Neuronal stem cell (in vitro differentiated cells): ENCODE data around the gene ZNF280A.

Experiments
- DNase-seq: peaks from one replicate; pipeline ENCODE4 v3.0.0-alpha.2; 2013; ENCODE audit warnings: low spot score
- H2AFZ ChIP-seq: one replicate; pipeline ENCODE4 v1.6.1; 2013; ENCODE audit warnings: mild to moderate bottlenecking, low read length, inconsistent platforms
- H2AK5ac ChIP-seq: 2 replicates; pipeline ENCODE4 v1.6.1; 2013; ENCODE audit warnings: low read depth, mild to moderate bottlenecking, inconsistent platforms, low read length, moderate library complexity, mixed read lengths
- H2BK120ac ChIP-seq: 2 replicates; pipeline ENCODE4 v1.6.1; 2013; ENCODE audit warnings: low read depth, mild to moderate bottlenecking, inconsistent platforms, low read length, moderate library complexity, mixed read lengths
- H2BK12ac ChIP-seq: one replicate; pipeline ENCODE4 v1.6.1; 2013; ENCODE audit warnings: low read length, inconsistent platforms
- H2BK15ac ChIP-seq: 2 replicates; pipeline ENCODE4 v1.6.1; 2013; ENCODE audit warnings: mild to moderate bottlenecking, low read length, inconsistent platforms, mixed read lengths
- H2BK5ac ChIP-seq: one replicate; pipeline ENCODE4 v1.6.1; 2013; ENCODE audit warnings: inconsistent platforms, mild to moderate bottlenecking, low read length, moderate library complexity
- H3K14ac ChIP-seq: one replicate; pipeline ENCODE4 v1.6.1; 2013; ENCODE audit warnings: low read length, inconsistent platforms
- H3K18ac ChIP-seq: 2 replicates; pipeline ENCODE4 v1.6.1; 2013; ENCODE audit warnings: low read length, inconsistent platforms
- H3K23ac ChIP-seq: 2 replicates; pipeline ENCODE4 v1.6.1; 2013; ENCODE audit warnings: low read depth, mild to moderate bottlenecking, mixed read lengths, low read length, inconsistent platforms; ENCODE audit not compliant: poor library complexity
- H3K27ac ChIP-seq: replicated peaks from 3 replicates; pipeline ENCODE4 v1.5.1; 2013; ENCODE audit warnings: low read length, inconsistent platforms
- H3K27me3 ChIP-seq, 3 experiments: 2 replicates each; pipeline ENCODE4 v1.6.1; 2013; ENCODE audit warnings: low read length in 3 of 3, mild to moderate bottlenecking in 2 of 3, inconsistent platforms in 1 of 3, low read depth in 1 of 3, mixed read lengths in 1 of 3, moderate library complexity in 1 of 3; ENCODE audit not compliant: control insufficient read depth in 3 of 3, insufficient read depth in 3 of 3
- H3K36me3 ChIP-seq, 2 donors: replicated peaks in 1 of 2; 2 replicates each; pipeline ENCODE4 v1.6.1; 2013; ENCODE audit warnings: low read length in 2 of 2; ENCODE audit not compliant: control insufficient read depth in 2 of 2, insufficient read depth in 2 of 2
- H3K4ac ChIP-seq: 2 replicates; pipeline ENCODE4 v1.6.1; 2013; ENCODE audit warnings: inconsistent platforms, mild to moderate bottlenecking, low read length, moderate library complexity
- H3K4me1 ChIP-seq, 2 donors: 1 replicate in 1 of 2; 2 replicates in 1 of 2; pipeline ENCODE4 v1.6.1; 2013; ENCODE audit warnings: low read length in 2 of 2, low read depth in 1 of 2; ENCODE audit not compliant: control insufficient read depth in 2 of 2, insufficient read depth in 1 of 2
- H3K4me2 ChIP-seq: one replicate; pipeline ENCODE4 v1.6.1; 2013; ENCODE audit warnings: mild to moderate bottlenecking, low read length, inconsistent platforms; ENCODE audit not compliant: insufficient read depth, poor library complexity, severe bottlenecking
- H3K4me3 ChIP-seq, 2 donors: 2 replicates each; pipeline ENCODE4 v1.5.1; 2013; ENCODE audit warnings: low read length in 2 of 2, mild to moderate bottlenecking in 2 of 2, inconsistent platforms in 1 of 2, moderate library complexity in 1 of 2
- H3K79me1 ChIP-seq: one replicate; pipeline ENCODE4 v1.6.1; 2013; ENCODE audit warnings: low read depth, mild to moderate bottlenecking, inconsistent platforms, low read length, moderate library complexity
- H3K9ac ChIP-seq: one replicate; pipeline ENCODE4 v1.6.1; 2013; ENCODE audit warnings: mild to moderate bottlenecking, low read depth, low read length, inconsistent platforms; ENCODE audit not compliant: poor library complexity
- H3K9me3 ChIP-seq, 2 donors: replicated peaks in 1 of 2; 2 replicates each; pipeline versions ENCODE3 to v1.6.1; 2013; ENCODE audit warnings: low read length in 2 of 2, mild to moderate bottlenecking in 2 of 2, inconsistent platforms in 1 of 2, low read depth in 1 of 2, mixed read lengths in 1 of 2, moderate library complexity in 1 of 2; ENCODE audit not compliant: control insufficient read depth in 2 of 2, insufficient read depth in 1 of 2
- H4K8ac ChIP-seq: one replicate; pipeline ENCODE4 v1.6.1; 2013; ENCODE audit warnings: low read depth, mild to moderate bottlenecking, inconsistent platforms, low read length, moderate library complexity
- H4K91ac ChIP-seq: one replicate; pipeline ENCODE4 v1.6.1; 2013; ENCODE audit warnings: low read length, low read depth, mild to moderate bottlenecking, inconsistent platforms; ENCODE audit not compliant: poor library complexity
- WGBS, 2 donors: extraction: QIAGEN DNeasy Blood & Tissue Kit; methylation state at CpG; one replicate each; pipeline ENCODE4 v1.1.7; 2013; ENCODE audit warnings: missing lambda C conversion rate in 2 of 2, mixed read lengths in 1 of 2; ENCODE audit not compliant: insufficient read length in 2 of 2, insufficient replicate concordance in 1 of 2; ENCODE audit errors: extremely low coverage in 2 of 2; 5-methylcytosine and 5-hydroxymethylcytosine counted together

Gene ZNF280A

DNA sequence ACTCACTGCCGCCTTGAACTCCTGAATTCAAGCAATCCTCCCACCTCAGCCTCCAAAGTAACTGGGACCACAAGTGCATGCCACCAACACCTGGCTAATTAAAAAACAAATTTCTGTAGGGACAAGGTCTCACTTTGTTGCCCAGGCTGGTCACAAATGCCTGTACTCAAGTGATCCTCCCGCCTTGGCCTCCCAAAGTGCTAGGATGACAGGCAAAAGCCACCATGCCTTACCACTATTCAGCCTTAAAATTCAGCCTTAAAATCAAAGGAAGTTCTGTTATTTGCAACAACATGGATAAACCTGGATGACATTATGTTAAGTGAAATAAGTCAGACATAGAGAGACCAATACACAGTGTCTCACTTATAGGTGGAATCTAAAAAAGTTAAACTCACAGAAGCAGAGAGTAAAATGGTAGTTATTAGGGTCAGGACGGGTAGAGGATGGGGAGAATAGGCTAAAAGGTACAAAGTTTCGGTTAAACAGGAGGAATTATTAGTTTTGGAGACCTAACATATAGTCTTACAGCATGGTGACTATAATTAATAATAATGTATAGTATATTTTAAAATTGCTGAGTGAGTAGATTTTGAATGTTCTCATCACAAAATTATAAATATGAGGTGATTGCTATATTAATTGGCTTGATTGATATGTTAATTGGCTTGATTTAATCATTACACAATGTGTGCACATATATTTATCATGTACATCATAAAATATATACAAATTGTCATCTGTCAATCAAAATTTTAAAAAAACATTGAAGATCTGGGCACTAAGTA, 6.2 kb upstream of the ZNF280A start:
- no peak overlapping the region for H3K18ac ChIP-seq
- H3K4me3 ChIP-seq, result no peak overlapping the region
- H3K4me2 ChIP-seq, result no peak overlapping the region
- no peak overlapping the region for H3K14ac ChIP-seq
- H3K9me3 ChIP-seq, result peaks cover 0 to 2% of the 10 kb centered on the region in 2 donors
- H3K27ac ChIP-seq, result no peak overlapping the region
- no peak overlapping the region for H3K9ac ChIP-seq
- H3K4ac ChIP-seq, result no peak overlapping the region
- no peak overlapping the region for H2BK15ac ChIP-seq
- no peaks in the 10 kb centered on the region for H3K36me3 ChIP-seq
- no peaks in the 10 kb centered on the region for H3K79me1 ChIP-seq
- WGBS, 2 donors, result no CpG with 5 or more reads among the region's 4 CpGs
- no peak overlapping the region for H4K8ac ChIP-seq
- H3K23ac ChIP-seq, result no peak overlapping the region
- no peak for DNase-seq
- no peak overlapping the region for H2BK5ac ChIP-seq
- no peak overlapping the region for H2BK120ac ChIP-seq
- peaks cover 0 to under 1% of the 10 kb centered on the region in 2 donors for H3K4me1 ChIP-seq
- no peak overlapping the region for H2BK12ac ChIP-seq
- H2AFZ ChIP-seq, result no peak overlapping the region
- no peak overlapping the region for H2AK5ac ChIP-seq
- no peak overlapping the region for H4K91ac ChIP-seq
- peaks cover 0 to 4% (median 3%) of the 10 kb centered on the region in 3 experiments for H3K27me3 ChIP-seq

DNA sequence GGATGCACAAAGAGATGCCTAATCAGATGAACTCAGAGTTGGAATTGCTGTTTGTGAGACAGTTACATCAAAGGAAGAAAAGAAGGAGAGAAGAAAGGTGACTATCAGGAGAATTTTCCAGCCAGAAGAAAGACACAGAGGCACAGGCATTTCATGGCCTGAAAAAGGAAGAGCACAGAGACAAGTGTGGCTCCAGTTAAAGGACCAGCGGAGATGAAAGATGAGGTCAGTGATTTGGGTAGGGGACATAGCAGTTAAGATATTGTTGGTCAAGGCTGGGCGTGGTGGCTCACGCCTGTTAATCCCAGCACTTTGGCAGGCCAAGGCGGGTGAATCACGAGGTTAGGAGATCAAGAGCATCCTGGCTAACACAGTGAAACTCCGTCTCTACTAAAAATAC, 3.4 kb upstream of the ZNF280A start:
- H2BK15ac ChIP-seq, result no peak overlapping the region
- no peak overlapping the region for H3K9ac ChIP-seq
- H3K4me1 ChIP-seq, result peaks cover 0 to 13% of the 10 kb centered on the region in 2 donors
- no peak overlapping the region for H3K4ac ChIP-seq
- H2BK12ac ChIP-seq, result no peak overlapping the region
- no peak overlapping the region for H3K4me3 ChIP-seq
- WGBS, 2 donors, result no CpG with 5 or more reads among the region's 6 CpGs
- H4K91ac ChIP-seq, result no peak overlapping the region
- no peaks in the 10 kb centered on the region for H3K79me1 ChIP-seq
- H2BK120ac ChIP-seq, result no peak overlapping the region
- no peaks in the 10 kb centered on the region for H3K36me3 ChIP-seq
- no peak overlapping the region for H2BK5ac ChIP-seq
- no peak overlapping the region for H3K27ac ChIP-seq
- H3K18ac ChIP-seq, result no peak overlapping the region
- no peak overlapping the region for H3K23ac ChIP-seq
- no peak overlapping the region for H3K14ac ChIP-seq
- no peak overlapping the region for H2AK5ac ChIP-seq
- H2AFZ ChIP-seq, result no peak overlapping the region
- peaks cover 0 to 2% of the 10 kb centered on the region in 2 donors for H3K9me3 ChIP-seq
- H3K4me2 ChIP-seq, result no peak overlapping the region
- H3K27me3 ChIP-seq, result peaks cover 0 to 4% (median 3%) of the 10 kb centered on the region in 3 experiments
- H4K8ac ChIP-seq, result no peak overlapping the region
- no peak for DNase-seq

DNA sequence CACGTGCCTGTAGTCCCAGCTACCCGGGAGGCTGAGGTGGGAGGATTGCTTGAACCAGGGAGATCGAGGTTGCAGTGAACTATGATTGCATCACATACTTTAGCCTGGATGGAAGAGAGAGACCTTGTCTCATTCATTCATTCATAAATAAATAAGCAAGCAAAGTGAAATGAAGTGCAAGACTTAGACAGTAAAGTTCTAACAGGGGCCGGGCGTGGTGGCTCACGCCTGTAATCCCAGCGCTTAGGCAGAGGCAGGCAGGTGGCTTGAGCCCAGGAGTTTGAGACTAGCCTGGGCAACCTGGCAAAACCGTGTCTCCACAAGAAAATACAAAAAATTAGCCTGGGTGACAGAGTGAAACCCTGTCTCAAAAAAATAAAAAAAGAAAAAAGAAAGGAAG, 1.6 kb upstream of the ZNF280A start:
- no peak overlapping the region for H2BK5ac ChIP-seq
- no peak overlapping the region for H3K9ac ChIP-seq
- H3K79me1 ChIP-seq, result no peaks in the 10 kb centered on the region
- no peaks in the 10 kb centered on the region for H3K36me3 ChIP-seq
- H2BK15ac ChIP-seq, result no peak overlapping the region
- H3K18ac ChIP-seq, result no peak overlapping the region
- H4K91ac ChIP-seq, result no peak overlapping the region
- H3K14ac ChIP-seq, result no peak overlapping the region
- no peak overlapping the region for H3K23ac ChIP-seq
- peaks cover 0 to 13% of the 10 kb centered on the region in 2 donors for H3K4me1 ChIP-seq
- H4K8ac ChIP-seq, result no peak overlapping the region
- H3K4me3 ChIP-seq, result no peak overlapping the region
- peaks cover 0 to 4% (median 3%) of the 10 kb centered on the region in 3 experiments for H3K27me3 ChIP-seq
- no peak for DNase-seq
- H3K9me3 ChIP-seq, result no peaks in the 10 kb centered on the region
- no peak overlapping the region for H2AK5ac ChIP-seq
- no peak overlapping the region for H3K27ac ChIP-seq
- H3K4ac ChIP-seq, result no peak overlapping the region
- no peak overlapping the region for H2BK12ac ChIP-seq
- H3K4me2 ChIP-seq, result no peak overlapping the region
- H2BK120ac ChIP-seq, result no peak overlapping the region
- H2AFZ ChIP-seq, result no peak overlapping the region
- WGBS, 2 donors, result no CpG with 5 or more reads among the region's 8 CpGs

DNA sequence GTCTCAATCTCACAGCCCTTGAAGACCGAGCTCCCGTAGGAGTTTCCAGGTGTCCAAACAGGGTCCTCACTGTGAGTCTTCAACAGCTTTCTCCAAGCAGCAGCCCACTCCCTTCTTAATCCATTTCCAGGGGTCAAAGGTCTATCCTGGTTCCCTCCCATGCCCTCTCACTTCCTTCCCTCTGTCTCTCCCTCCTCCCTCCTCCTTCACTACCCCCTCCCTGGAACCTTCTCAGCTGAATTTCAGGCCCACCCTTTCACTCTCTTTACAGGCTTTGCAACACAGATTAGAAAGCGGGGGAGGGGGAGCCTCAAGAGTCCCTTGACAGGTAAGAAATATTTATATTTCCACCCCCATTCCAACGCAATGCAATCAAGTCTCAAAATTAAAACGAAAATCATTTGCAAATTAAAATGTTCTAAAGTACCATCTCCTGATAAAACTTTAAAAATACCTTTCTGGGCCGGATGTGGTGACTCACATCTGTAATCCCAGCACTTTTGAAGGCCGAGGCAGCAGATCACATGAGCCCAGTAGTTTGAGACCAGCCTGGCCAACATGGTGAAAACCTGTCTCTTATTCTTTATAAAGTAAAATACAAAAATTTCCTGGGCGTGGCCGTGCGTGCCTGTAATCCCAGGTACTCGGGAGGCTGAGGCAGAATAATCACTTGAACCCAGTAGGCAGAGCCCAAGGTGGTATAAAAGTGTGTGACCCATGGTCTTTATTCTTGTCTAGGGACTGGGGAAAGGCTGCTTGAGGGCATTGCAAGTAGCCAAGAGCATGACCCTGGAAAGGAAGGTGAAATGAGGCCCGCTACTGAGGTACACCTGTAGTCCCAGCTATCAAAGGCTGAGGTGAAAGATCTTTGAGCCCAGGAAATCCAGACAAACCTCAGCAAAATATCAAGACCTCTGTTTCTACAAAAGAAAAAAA, 865 bp upstream of the ZNF280A start:
- WGBS, 2 donors, result no CpG with 5 or more reads among the region's 12 CpGs

More for the DNA sequence above, 865 bp upstream of the ZNF280A start:
- H2AFZ ChIP-seq, result peak overlapping the region; percentile 69
- H2BK120ac ChIP-seq, result no peak overlapping the region
- H3K27ac ChIP-seq, result peak overlapping the region; percentile 56
- H2BK5ac ChIP-seq, result no peak overlapping the region
- H3K18ac ChIP-seq, result peak overlapping the region; percentile 60
- no peak overlapping the region for H3K4ac ChIP-seq
- no peak overlapping the region for H3K14ac ChIP-seq
- no peak for DNase-seq
- H3K9ac ChIP-seq, result no peak overlapping the region
- H3K4me1 ChIP-seq, result peaks cover 0 to 13% of the 10 kb centered on the region in 2 donors
- no peaks in the 10 kb centered on the region for H3K79me1 ChIP-seq
- H3K36me3 ChIP-seq, result no peaks in the 10 kb centered on the region
- H3K4me3 ChIP-seq, result no peak overlapping the region
- H2AK5ac ChIP-seq, result no peak overlapping the region
- H2BK12ac ChIP-seq, result peak overlapping the region; percentile 34
- peaks cover 0 to 4% (median 3%) of the 10 kb centered on the region in 3 experiments for H3K27me3 ChIP-seq
- no peaks in the 10 kb centered on the region for H3K9me3 ChIP-seq
- no peak overlapping the region for H4K8ac ChIP-seq
- no peak overlapping the region for H3K4me2 ChIP-seq
- no peak overlapping the region for H3K23ac ChIP-seq
- H2BK15ac ChIP-seq, result no peak overlapping the region
- H4K91ac ChIP-seq, result no peak overlapping the region
